NB4 (cell line): ENCODE measurements around the gene RHOT1.

ENCODE experiments used
- CTCF ChIP-seq: IDR thresholded peaks from one replicate; pipeline ENCODE4 v1.5.1; 2012; ENCODE audit warnings: low read depth, low read length
- MAX ChIP-seq: IDR thresholded peaks from 2 replicates; pipeline ENCODE4 v1.6.1; 2011; ENCODE audit warnings: low read depth, low read length
- MYC ChIP-seq: IDR thresholded peaks from 2 replicates; pipeline ENCODE4 v1.6.1; 2011; ENCODE audit warnings: low read depth, low read length
- POLR2A ChIP-seq: IDR thresholded peaks from 2 replicates; pipeline ENCODE4 v1.6.1; 2011; ENCODE audit warnings: mild to moderate bottlenecking; ENCODE audit not compliant: insufficient read length; ENCODE audit errors: extremely low read depth

GRCh38 chr17:32253117-32253611, 110.9 kb downstream of the RHOT1 start:
- TF ChIP-seq CTCF (peak; percentile 99), POLR2A (no peak), MAX (no peak), MYC (no peak)
